Naive B cell (primary cell): ENCODE results near the gene FAM210A. TPM values are rescaled to one million over a fixed set of nuclear protein-coding genes. Genes with fewer than 3 reads are reported as not detected.

Source experiments
- ATAC-seq, 2 donors: fragments of 150-1000 bp; cut with Tn5 transposase; 2 replicates each; pipeline ENCODE4 v1.10.0; 2021; ENCODE audit warnings: low read depth in 2 of 2, mild to moderate bottlenecking in 2 of 2, moderate library complexity in 2 of 2
- DNase-seq: peaks from one replicate; pipeline ENCODE4 v3.0.0; 2022
- H3K27ac Mint-ChIP-seq, 6 donors: one replicate each; pipeline ENCODE4 v1.8.0; 2020 to 2022; ENCODE audit warnings: mild to moderate bottlenecking in 6 of 6, mixed read lengths in 6 of 6, moderate library complexity in 5 of 6, inconsistent platforms in 2 of 6
- H3K27me3 Mint-ChIP-seq, 3 donors: one replicate each; pipeline ENCODE4 v1.8.0; 2021 to 2022; ENCODE audit warnings: mixed read lengths in 3 of 3, mild to moderate bottlenecking in 1 of 3
- H3K36me3 Mint-ChIP-seq, 2 donors: one replicate each; pipeline ENCODE4 v1.8.0; 2020 to 2022; ENCODE audit warnings: mixed read lengths in 2 of 2, inconsistent platforms in 1 of 2, mild to moderate bottlenecking in 1 of 2
- H3K4me1 Mint-ChIP-seq, 3 donors: one replicate each; pipeline ENCODE4 v1.8.0; 2020 to 2022; ENCODE audit warnings: mixed read lengths in 3 of 3, inconsistent platforms in 1 of 3, mild to moderate bottlenecking in 1 of 3, moderate library complexity in 1 of 3
- H3K4me3 Mint-ChIP-seq, 8 donors: one replicate each; pipeline ENCODE4 v1.8.0; 2020 to 2022; ENCODE audit warnings: mild to moderate bottlenecking in 8 of 8, mixed read lengths in 8 of 8, moderate library complexity in 8 of 8, inconsistent platforms in 2 of 8
- H3K9me3 Mint-ChIP-seq, 7 donors: one replicate each; pipeline ENCODE4 v1.8.0; 2020 to 2022; ENCODE audit warnings: mixed read lengths in 7 of 7, mild to moderate bottlenecking in 5 of 7, inconsistent platforms in 2 of 7, moderate library complexity in 1 of 7
- polyA plus RNA-seq, 6 donors: library from polyadenylated mRNA; unstranded; fragments of 300-500 nt; fragmentation: Illumina TruSeq; gene quantifications; one replicate each; pipeline ENCODE4 v1.2.3, GENCODE V29; 2021; ENCODE audit warnings: low read depth in 6 of 6

Gene FAM210A
- polyA plus RNA-seq, 6 donors from 2014 or later = 10.8 to 22.7 (median 17.3) TPM

DNA sequence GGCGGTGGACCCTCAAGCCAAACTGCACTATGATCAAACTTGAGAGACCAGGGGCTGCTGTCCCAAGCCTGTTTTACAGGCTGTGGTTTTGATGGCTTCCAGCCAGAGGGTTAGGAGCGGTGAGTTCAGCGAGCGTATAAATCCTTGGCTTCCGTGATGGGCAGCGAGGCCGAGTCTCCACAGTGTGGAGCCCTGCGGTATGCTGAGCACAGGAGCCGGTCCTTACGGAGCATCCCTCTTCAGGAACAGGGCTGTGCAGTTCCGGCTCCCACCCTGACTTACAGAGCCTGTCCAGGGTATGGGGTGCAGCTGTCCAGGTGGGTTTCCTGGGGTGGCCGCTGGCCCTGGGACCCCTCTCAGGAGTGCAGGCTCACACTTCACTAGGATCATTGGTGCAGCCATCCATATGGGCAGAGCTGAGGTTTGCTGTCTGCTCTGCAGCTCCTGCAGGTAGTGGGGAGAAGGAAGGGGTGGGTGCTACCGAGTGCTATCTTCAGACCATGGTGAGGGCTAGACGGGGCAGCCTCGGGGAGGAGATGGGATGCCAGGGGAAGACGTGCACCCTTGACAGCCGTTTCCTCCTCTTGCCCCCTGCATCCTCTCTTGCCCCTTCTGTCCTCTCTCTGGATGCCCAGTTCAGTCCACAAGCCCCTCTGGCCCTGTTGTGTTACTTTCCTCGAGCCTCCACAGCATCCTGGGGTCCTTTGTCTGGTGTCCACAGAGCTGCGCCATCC lies 104.3 kb downstream of the FAM210A start:
- H3K4me1 Mint-ChIP-seq = peaks cover 8 to 23% (median 16%) of the 10 kb centered on the region in 3 donors
- H3K36me3 Mint-ChIP-seq = no peaks in the 10 kb centered on the region
- H3K9me3 Mint-ChIP-seq = no peaks in the 10 kb centered on the region
- no peak for DNase-seq
- H3K27ac Mint-ChIP-seq = peak overlapping the region in 1 of 6 donors; percentile 67
- H3K4me3 Mint-ChIP-seq = no peak overlapping the region
- no peaks in the 10 kb centered on the region for H3K27me3 Mint-ChIP-seq
- ATAC-seq = no peak

DNA sequence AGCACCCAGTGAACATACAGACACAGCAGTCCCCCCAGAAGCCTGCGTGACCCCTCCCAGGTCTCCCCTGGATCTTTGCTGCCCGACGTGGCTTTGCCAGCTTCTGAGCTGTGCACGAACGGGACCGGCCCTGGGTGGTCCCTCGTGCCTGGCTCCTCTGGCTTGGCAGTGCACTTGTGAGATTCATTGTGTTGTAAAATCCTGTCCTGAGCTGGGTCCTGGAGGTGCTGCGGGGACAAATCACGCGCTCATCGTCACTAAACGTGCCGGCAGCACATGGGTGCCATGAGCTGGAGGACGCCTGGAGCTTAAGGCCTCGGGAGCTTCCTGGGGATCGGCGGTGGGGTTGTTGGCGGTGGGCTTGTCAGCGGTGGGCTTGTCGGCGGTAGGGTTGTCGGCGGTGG lies 104.9 kb downstream of the FAM210A start:
- H3K27ac Mint-ChIP-seq = peak overlapping the region in 2 of 6 donors; percentile 30 to 67
- H3K36me3 Mint-ChIP-seq = no peaks in the 10 kb centered on the region
- ATAC-seq (no peak), DNase-seq (no peak)
- H3K9me3 Mint-ChIP-seq = no peaks in the 10 kb centered on the region
- peaks cover 12 to 29% (median 20%) of the 10 kb centered on the region in 3 donors for H3K4me1 Mint-ChIP-seq
- H3K27me3 Mint-ChIP-seq = no peaks in the 10 kb centered on the region
- H3K4me3 Mint-ChIP-seq = no peak overlapping the region

- Mint-ChIP-seq H3K27me3 (no peaks in the 10 kb centered on the region), H3K4me1 (peaks cover 17 to 34% (median 25%) of the 10 kb centered on the region in 3 donors)
- ATAC-seq = no peak
These were observed 105.4 kb downstream of the FAM210A start for GRCh38 chr18:13620818-13621445.

DNA sequence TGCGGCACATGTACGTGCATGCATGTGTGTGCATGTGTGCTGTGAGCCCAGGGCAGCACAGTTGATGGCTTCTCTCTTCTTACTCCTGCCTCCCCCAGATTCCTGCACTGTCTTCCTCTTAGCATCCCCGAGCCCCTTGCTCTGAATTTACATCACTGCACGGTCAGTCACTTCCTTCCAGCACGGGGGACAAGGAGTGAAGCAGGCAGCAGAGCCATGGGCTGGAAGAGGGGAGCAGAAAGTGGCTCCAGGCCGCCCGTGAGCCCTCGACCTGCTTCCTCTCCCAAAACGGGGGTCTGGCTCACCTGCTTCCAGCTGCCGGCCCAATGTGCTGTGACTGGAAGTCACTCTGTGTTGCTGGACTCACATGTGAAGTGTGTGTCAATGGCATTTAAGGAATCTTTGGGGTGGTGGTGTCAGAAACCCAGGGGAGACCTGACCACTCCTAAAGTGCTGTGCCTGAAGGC lies 106.1 kb downstream of the FAM210A start:
- H3K27ac Mint-ChIP-seq = peak overlapping the region in 4 of 6 donors; percentile 28 to 73 (median 64)
- H3K4me1 Mint-ChIP-seq = peaks cover 23 to 41% (median 32%) of the 10 kb centered on the region in 3 donors
- H3K4me3 Mint-ChIP-seq = no peak overlapping the region
- DNase-seq = no peak
- no peaks in the 10 kb centered on the region for H3K27me3 Mint-ChIP-seq
- H3K9me3 Mint-ChIP-seq = no peaks in the 10 kb centered on the region
- H3K36me3 Mint-ChIP-seq = no peaks in the 10 kb centered on the region
- ATAC-seq = no peak

More at GRCh38 chr18:13620818-13621445, 105.4 kb downstream of the FAM210A start:
- Mint-ChIP-seq H3K27ac (peak overlapping the region in 3 of 6 donors; percentile 32 to 72 (median 56)), H3K36me3 (no peaks in the 10 kb centered on the region), H3K9me3 (no peaks in the 10 kb centered on the region), H3K4me3 (peak overlapping the region in 1 of 8 donors; percentile 25)
- DNase-seq = no peak

GRCh38 chr18:13619505-13620205 lies 106.7 kb downstream of the FAM210A start:
- no peak for ATAC-seq
- Mint-ChIP-seq H3K9me3 (no peaks in the 10 kb centered on the region), H3K4me1 (peaks cover 29 to 47% (median 37%) of the 10 kb centered on the region in 3 donors), H3K4me3 (no peak overlapping the region), H3K27ac (peak overlapping the region in 2 of 6 donors; percentile 14 to 72), H3K36me3 (no peaks in the 10 kb centered on the region), H3K27me3 (no peaks in the 10 kb centered on the region)
- DNase-seq = no peak

DNA sequence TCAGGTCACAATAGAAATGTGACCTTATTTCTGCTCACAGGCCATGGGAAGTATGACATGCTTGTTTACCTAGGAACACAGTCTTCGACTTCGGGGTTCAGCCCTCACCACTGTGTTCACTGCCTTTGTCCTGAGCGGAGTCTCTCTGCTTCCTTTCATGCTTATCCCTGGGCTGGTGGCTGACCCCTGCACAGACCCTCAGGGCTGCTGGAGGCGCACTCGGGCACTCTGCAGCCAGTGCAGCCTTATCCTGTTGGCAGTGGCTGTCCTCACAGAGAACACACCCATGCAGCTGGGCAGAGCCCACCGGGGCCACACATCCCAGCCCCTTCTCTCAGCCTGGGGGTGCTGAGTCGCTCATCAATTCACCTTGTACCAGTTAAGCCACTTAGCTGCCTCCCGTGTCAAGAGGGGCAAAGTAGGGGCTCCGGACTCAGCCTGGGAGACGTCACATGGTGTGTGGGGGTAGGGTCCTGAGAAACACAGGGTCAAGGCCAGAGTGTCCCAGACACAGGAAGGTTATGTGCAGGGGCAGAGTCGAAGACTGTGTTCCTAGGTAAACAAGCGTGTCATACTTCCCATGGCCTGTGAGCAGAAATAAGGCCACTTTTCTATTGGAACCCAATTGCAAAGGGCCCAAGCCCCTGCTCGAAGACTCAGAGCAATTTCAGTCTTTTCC lies 107.5 kb downstream of the FAM210A start:
- DNase-seq (no peak), ATAC-seq (no peak)
- H3K36me3 Mint-ChIP-seq = no peaks in the 10 kb centered on the region
- H3K4me3 Mint-ChIP-seq = no peak overlapping the region
- peak overlapping the region in 3 of 6 donors; percentile 10 to 64 (median 15) for H3K27ac Mint-ChIP-seq
- peaks cover 36 to 54% (median 45%) of the 10 kb centered on the region in 3 donors for H3K4me1 Mint-ChIP-seq
- no peaks in the 10 kb centered on the region for H3K27me3 Mint-ChIP-seq
- H3K9me3 Mint-ChIP-seq = no peaks in the 10 kb centered on the region

DNA sequence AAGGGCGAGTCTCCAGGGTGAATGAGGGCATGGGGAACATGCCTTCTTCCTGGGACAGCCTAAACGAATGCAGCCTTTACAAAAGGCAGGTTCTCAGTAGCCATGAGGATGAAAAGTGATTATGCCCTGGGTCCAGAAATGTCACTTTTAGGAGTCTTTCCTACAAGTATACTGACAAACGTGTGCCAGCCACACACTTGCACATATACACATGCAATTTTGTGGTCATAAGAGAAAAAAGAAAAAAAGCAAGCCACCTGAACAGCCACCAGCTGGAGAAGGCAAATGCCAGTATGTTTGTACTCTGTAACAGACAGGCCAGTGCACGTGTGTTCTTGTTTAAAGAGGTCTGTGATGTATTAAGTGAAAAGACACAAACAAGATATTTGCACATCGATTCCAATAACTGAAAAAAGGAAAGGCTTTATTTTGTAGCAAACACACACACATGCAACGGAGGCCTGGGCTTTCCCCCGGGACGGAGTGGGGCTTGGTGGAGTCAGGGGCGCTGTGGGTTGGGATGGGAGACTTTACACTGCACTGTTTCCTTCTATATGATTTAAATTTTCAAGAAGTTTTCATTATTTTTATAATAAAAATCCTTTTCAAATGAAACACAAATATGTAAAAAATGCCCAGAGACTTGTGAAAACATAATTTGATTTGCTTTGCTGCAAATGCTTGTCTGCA lies 108.4 kb downstream of the FAM210A start:
- H3K27me3 Mint-ChIP-seq = no peaks in the 10 kb centered on the region
- ATAC-seq (no peak), DNase-seq (no peak)
- H3K27ac Mint-ChIP-seq = peak overlapping the region in 1 of 6 donors; percentile 100
- no peaks in the 10 kb centered on the region for H3K9me3 Mint-ChIP-seq
- peaks cover 45 to 58% (median 54%) of the 10 kb centered on the region in 3 donors for H3K4me1 Mint-ChIP-seq
- no peaks in the 10 kb centered on the region for H3K36me3 Mint-ChIP-seq
- no peak overlapping the region for H3K4me3 Mint-ChIP-seq

DNA sequence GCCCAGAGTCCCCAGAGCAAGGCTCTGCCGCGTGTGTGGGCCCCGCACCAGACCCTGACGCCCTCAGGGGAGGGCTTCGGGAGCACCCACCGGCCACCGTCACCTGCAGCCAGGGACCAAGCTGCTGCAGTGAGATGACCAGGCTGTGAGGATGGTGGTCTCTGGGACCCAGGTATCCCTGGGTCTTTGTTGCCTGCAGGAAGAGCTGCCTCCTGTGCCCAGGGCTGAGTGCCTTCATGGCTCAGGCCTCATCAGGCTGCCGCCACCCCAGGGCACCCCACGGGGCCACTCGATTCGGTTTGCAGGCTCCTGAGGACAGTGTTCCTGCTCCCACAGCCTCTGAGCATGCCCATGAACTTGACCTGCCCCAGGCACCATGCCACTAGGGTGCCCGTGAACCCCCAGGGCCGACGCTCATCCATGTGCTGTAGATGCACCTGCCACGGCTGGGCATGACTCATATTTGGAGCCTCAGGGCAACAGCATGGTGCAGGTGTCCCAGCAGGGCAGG lies 109.8 kb downstream of the FAM210A start:
- Mint-ChIP-seq H3K36me3 (no peaks in the 10 kb centered on the region), H3K4me3 (peak overlapping the region in 3 of 8 donors; percentile 69 to 85 (median 78)), H3K4me1 (peaks cover 58 to 70% (median 68%) of the 10 kb centered on the region in 3 donors), H3K27ac (peak overlapping the region in 5 of 6 donors; percentile 51 to 100 (median 98)), H3K27me3 (no peaks in the 10 kb centered on the region), H3K9me3 (no peaks in the 10 kb centered on the region)
- ATAC-seq (no peak), DNase-seq (no peak)

DNA sequence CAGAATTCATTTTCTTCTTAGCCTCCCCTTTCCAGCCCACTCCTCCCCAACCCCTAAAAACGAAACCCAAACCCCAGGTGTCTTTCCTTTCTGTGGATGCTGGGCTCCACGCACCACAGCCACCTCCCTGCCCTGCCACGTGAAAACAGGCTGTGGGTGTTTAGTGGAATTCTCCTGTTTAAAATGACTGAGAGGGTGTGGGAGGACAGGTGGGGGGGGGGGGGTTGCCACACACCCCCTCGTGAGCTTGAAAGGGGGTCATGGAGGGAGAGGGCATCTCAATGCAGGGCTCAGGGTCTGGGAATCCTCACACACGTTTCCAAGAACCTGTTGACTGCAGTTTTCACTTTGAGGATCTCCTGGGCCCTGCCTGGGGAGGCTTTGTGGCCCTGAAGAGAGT lies 110.3 kb downstream of the FAM210A start:
- Mint-ChIP-seq H3K4me3 (peak overlapping the region in 7 of 8 donors; percentile 22 to 98 (median 70)), H3K4me1 (peaks cover 63 to 76% (median 74%) of the 10 kb centered on the region in 3 donors), H3K27me3 (no peaks in the 10 kb centered on the region), H3K27ac (peak overlapping the region; percentile 91 to 100 (median 99)), H3K36me3 (no peaks in the 10 kb centered on the region), H3K9me3 (no peaks in the 10 kb centered on the region)
- no peak for ATAC-seq
- DNase-seq = no peak

DNA sequence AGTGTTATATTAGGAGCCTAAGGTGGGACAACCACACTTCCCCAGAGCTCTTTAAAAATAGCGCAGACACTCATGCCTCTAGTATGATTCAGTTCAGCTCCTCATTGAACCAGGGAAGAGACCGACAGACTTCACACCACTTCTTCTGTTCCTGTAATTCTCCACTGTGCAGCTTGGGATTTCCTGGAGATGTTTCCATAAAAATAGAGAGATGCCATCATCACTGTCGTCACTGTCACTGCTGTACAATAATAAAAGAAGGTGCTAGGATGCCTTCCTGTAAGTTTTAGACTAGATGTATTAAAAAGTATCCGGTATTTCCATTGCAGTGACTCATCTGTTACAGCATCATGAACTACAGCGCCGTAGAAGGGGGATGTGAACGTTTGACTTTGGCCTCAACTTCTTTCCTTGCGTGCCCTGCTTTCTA lies 110.9 kb downstream of the FAM210A start:
- DNase-seq = no peak
- Mint-ChIP-seq H3K4me1 (peaks cover 65 to 77% (median 76%) of the 10 kb centered on the region in 3 donors), H3K27ac (peak overlapping the region; percentile 98 to 100 (median 100)), H3K9me3 (no peaks in the 10 kb centered on the region), H3K36me3 (no peaks in the 10 kb centered on the region), H3K27me3 (no peaks in the 10 kb centered on the region), H3K4me3 (peak overlapping the region in 7 of 8 donors; percentile 85 to 98 (median 91))
- ATAC-seq = no peak

GRCh38 chr18:13614641-13615288 lies 111.6 kb downstream of the FAM210A start:
- H3K36me3 Mint-ChIP-seq = no peaks in the 10 kb centered on the region
- no peaks in the 10 kb centered on the region for H3K9me3 Mint-ChIP-seq
- ATAC-seq = peak in 1 of 2 donors; percentile 3
- no peaks in the 10 kb centered on the region for H3K27me3 Mint-ChIP-seq
- peak overlapping the region; percentile 85 to 98 (median 90) for H3K4me3 Mint-ChIP-seq
- peaks cover 62 to 75% (median 71%) of the 10 kb centered on the region in 3 donors for H3K4me1 Mint-ChIP-seq
- peak; percentile 71 for DNase-seq
- H3K27ac Mint-ChIP-seq = peak overlapping the region; percentile 98 to 100 (median 100)
